Suprapubic skin (tissue), 4 donors: ENCODE measurements around the gene ASPN. TPM values are rescaled to one million over a fixed set of nuclear protein-coding genes. Genes with fewer than 3 reads are reported as not detected.

ENCODE experiments used
- DNase-seq, 2 donors: peaks; one replicate each; pipeline ENCODE4 v3.0.0-alpha.2; 2019; ENCODE audit warnings: low spot score in 2 of 2
- H3K27ac ChIP-seq: fragments of 200-600 bp; sonication (generic); one replicate; pipeline ENCODE4 v1.5.1; 2019
- H3K27me3 ChIP-seq: fragments of 200-600 bp; sonication (generic); one replicate; pipeline ENCODE4 v1.5.1; 2019
- H3K36me3 ChIP-seq: fragments of 200-600 bp; sonication (generic); one replicate; pipeline ENCODE4 v1.5.1; 2019
- H3K4me1 ChIP-seq: fragments of 200-600 bp; sonication (generic); one replicate; pipeline ENCODE4 v1.5.1; 2019
- H3K4me3 ChIP-seq: fragments of 200-600 bp; sonication (generic); one replicate; pipeline ENCODE4 v1.5.1; 2019; ENCODE audit warnings: mild to moderate bottlenecking
- H3K9me3 ChIP-seq: fragments of 200-600 bp; sonication (generic); one replicate; pipeline ENCODE4 v1.5.1; 2019
- EP300 ChIP-seq: sonication (generic); formaldehyde crosslinking; IDR thresholded peaks from one replicate; pipeline ENCODE4 v1.6.1; 2017; ENCODE audit warnings: antibody characterized with exemption
- POLR2A ChIP-seq, 2 donors: fragments of 450-650 bp; IDR thresholded peaks; one replicate each; pipeline ENCODE4 v1.6.1; 2017; ENCODE audit warnings: antibody characterized with exemption in 2 of 2, mild to moderate bottlenecking in 2 of 2, moderate library complexity in 2 of 2
- POLR2AphosphoS5 ChIP-seq, 3 donors: sonication (generic); formaldehyde crosslinking; IDR thresholded peaks; one replicate each; pipeline ENCODE4 v1.6.1; 2017; ENCODE audit warnings: antibody characterized with exemption in 3 of 3
- WGBS: methylation state at CpG from one replicate; pipeline ENCODE4 v1.1.5; 2018; 5-methylcytosine and 5-hydroxymethylcytosine counted together
- total RNA-seq, 4 donors: library from RNA; depleted of rRNA; stranded (reverse); fragments of >200 nt; gene quantifications; one replicate each; pipeline ENCODE4 v1.1.0, GENCODE V29; 2016
- TF ChIP-seq, protein P1 (sequence below), 2 donors: fragments of 200-600 bp in 1 of 2; fragments of 450-650 bp in 1 of 2; sonication (generic) in 1 of 2; IDR thresholded peaks; one replicate each; pipeline ENCODE4 v1.5.1; 2016 to 2019; ENCODE audit warnings: antibody characterized with exemption in 2 of 2, mild to moderate bottlenecking in 1 of 2, moderate library complexity in 1 of 2

The ASPN gene
- total RNA-seq, 4 donors from 2014 or later, result 2.8 to 13.3 (median 5.3) TPM

DNA sequence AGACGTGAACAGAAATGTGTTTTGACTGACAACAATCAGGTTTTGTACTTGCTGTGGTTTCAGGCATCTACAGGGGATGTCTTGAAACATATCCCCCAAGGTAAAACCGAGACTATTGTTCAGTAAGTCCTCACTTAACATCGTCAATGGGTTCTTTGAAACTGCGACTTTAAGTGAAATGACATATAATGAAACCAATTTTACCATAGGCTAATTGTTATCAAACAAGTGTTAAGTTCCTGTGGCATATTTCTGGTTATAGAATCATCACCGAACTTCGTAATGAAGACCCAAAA lies 41.6 kb downstream of the ASPN start:
- H3K27ac ChIP-seq, result no peak overlapping the region
- no peak for DNase-seq
- TF ChIP-seq, protein P1, sequence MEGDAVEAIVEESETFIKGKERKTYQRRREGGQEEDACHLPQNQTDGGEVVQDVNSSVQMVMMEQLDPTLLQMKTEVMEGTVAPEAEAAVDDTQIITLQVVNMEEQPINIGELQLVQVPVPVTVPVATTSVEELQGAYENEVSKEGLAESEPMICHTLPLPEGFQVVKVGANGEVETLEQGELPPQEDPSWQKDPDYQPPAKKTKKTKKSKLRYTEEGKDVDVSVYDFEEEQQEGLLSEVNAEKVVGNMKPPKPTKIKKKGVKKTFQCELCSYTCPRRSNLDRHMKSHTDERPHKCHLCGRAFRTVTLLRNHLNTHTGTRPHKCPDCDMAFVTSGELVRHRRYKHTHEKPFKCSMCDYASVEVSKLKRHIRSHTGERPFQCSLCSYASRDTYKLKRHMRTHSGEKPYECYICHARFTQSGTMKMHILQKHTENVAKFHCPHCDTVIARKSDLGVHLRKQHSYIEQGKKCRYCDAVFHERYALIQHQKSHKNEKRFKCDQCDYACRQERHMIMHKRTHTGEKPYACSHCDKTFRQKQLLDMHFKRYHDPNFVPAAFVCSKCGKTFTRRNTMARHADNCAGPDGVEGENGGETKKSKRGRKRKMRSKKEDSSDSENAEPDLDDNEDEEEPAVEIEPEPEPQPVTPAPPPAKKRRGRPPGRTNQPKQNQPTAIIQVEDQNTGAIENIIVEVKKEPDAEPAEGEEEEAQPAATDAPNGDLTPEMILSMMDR (IDR thresholded peaks at IDR 0.05), result no peak
- no peak for TF ChIP-seq POLR2A (IDR thresholded peaks at IDR 0.05)
- H3K36me3 ChIP-seq, result no peaks in the 10 kb centered on the region
- peaks cover 3% of the 10 kb centered on the region for H3K4me1 ChIP-seq
- H3K9me3 ChIP-seq, result no peaks in the 10 kb centered on the region
- 86% methylated on average over 6 of the region's 6 CpGs for WGBS
- no peak overlapping the region for H3K4me3 ChIP-seq
- H3K27me3 ChIP-seq, result no peaks in the 10 kb centered on the region

DNA sequence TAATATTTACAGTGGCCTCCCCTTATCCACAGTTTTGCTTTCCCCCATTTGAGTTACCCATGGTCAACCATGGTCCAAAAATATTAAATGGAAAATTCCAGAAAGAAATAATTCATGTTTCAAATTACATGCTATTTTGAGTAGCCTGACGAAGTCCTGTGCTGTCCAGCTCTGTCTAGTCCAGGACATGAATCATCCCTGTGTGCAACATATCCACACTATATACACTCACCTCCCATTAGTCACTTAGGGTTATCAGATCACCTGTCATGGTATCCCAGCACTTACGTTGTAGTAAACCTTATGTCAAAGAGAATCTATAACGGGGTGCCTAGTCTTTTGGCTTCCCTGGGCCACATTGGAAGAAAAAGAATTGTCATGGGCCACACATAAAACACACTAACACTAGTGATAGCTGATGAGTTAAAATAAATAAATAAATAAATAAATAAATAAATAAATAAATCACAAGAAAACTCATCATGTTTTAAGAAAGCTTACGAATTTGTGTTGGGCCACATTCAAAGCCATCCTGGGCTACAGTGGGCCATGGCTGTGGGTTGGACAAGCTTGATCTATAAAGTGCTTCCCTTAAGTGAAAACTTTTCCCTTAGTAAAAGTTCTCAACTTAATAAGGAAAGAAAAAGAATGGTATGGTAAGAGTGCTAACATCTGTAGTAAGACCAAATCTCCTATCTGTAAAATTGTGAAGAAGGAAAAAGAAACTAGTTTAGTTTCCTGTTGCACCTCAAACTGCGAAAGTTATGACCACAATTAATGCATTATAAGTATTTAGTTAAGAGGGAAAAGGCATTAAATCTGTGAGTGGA lies 42.2 kb downstream of the ASPN start:
- H3K27me3 ChIP-seq, result no peaks in the 10 kb centered on the region
- no peak for TF ChIP-seq POLR2A (IDR thresholded peaks at IDR 0.05)
- TF ChIP-seq POLR2AphosphoS5 (IDR thresholded peaks at IDR 0.05), result no peak
- no peak for TF ChIP-seq EP300
- TF ChIP-seq, protein P1 (IDR thresholded peaks at IDR 0.05), result no peak
- no peaks in the 10 kb centered on the region for H3K9me3 ChIP-seq
- H3K4me3 ChIP-seq, result no peak overlapping the region
- H3K36me3 ChIP-seq, result no peaks in the 10 kb centered on the region
- peaks cover 3% of the 10 kb centered on the region for H3K4me1 ChIP-seq
- WGBS, result 83% methylated on average over 5 of the region's 5 CpGs
- no peak overlapping the region for H3K27ac ChIP-seq
- no peak for DNase-seq

DNA sequence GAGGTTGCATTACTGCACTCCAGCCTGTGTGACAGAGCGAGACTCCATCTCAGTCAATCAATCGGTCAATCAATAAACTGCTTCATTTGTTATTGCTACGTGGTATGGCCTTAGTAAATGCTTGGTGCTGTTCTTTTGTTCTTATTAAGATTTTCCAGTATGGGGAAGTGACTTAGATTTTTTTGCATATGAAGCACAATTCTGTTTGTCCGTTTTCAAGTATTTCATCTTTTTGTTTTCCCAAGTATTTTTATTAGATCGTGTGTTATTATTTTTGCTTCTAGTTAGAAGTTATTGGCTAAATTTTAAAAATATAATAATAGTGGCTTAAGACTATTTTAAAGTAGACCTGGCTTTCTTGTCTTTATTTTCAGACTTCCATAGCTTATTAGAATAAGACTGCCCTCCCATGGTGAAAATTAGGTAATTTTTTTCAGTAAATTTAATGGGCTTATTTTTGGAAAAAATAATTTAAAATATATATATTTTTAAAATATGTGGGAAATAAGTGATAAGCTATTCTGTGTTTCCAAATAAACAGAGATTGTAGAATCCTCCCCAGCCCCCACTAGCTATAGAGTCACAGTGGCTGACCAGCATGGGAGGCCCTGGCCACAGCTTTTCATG lies 43.3 kb downstream of the ASPN start:
- TF ChIP-seq POLR2A (IDR thresholded peaks at IDR 0.05), result no peak
- TF ChIP-seq, protein P1 (IDR thresholded peaks at IDR 0.05), result no peak
- TF ChIP-seq POLR2AphosphoS5 (IDR thresholded peaks at IDR 0.05), result no peak
- no peak for TF ChIP-seq EP300
- H3K36me3 ChIP-seq, result no peaks in the 10 kb centered on the region
- H3K4me3 ChIP-seq, result no peak overlapping the region
- no peak overlapping the region for H3K27ac ChIP-seq
- no peak for DNase-seq
- H3K4me1 ChIP-seq, result no peaks in the 10 kb centered on the region
- H3K9me3 ChIP-seq, result no peaks in the 10 kb centered on the region
- 70% methylated on average over 5 of the region's 5 CpGs for WGBS
- no peaks in the 10 kb centered on the region for H3K27me3 ChIP-seq

DNA sequence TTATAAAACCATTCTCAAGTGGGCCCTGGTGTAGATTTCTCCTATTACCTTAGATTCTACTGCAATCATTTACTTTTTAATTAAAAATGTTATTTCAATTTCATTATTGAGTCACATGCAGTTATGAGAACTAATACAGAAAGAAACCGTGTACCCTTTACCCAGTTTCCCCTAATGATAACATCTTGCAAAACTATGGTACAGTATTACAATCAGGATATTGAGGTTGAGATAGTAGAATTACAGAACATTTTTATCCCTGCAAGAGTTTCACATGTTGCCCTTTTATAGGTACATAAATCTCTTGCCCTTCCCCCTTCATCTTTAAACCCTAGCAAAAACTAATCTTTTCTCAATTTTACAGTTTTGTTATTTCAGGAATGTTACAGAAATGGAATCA lies 47.0 kb downstream of the ASPN start:
- H3K27me3 ChIP-seq, result no peaks in the 10 kb centered on the region
- no peaks in the 10 kb centered on the region for H3K4me1 ChIP-seq
- H3K9me3 ChIP-seq, result no peaks in the 10 kb centered on the region
- H3K27ac ChIP-seq, result no peak overlapping the region
- no peak for DNase-seq
- WGBS, result 89% methylated on average over 1 of the region's 1 CpG
- H3K36me3 ChIP-seq, result no peaks in the 10 kb centered on the region
- no peak overlapping the region for H3K4me3 ChIP-seq
- TF ChIP-seq, protein P1 (IDR thresholded peaks at IDR 0.05), result no peak
- TF ChIP-seq POLR2AphosphoS5 (IDR thresholded peaks at IDR 0.05), result no peak
- no peak for TF ChIP-seq EP300
- TF ChIP-seq POLR2A (IDR thresholded peaks at IDR 0.05), result no peak

DNA sequence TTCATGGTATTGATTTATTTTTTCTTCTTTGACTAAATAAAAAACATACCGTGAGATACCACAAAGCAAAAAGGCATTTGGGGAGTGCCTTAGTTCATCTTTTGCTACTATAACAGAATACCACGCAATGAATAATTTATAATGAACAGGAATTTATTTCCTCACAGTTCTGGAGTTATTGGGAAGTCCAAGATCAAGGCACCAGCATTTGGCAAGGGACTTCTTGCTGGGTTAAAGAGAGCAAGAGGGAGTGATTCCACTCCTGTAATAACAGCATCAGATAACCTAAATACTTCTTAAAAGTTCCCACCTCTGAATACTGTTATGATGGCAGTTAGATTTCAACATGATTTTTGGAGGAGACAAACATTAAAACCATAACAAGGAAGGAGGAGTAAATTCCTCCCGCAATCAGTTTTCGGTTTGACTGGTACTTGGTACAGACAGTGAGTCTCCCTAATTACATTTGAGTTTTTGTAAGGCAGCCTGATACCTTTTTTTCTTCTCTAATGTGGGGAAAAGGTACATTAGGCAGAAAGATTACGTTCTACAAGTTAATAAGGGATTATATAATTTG lies 49.2 kb downstream of the ASPN start:
- TF ChIP-seq, protein P1 (IDR thresholded peaks at IDR 0.05), result no peak
- TF ChIP-seq EP300 (no peak), POLR2AphosphoS5 (IDR thresholded peaks at IDR 0.05) (no peak), POLR2A (IDR thresholded peaks at IDR 0.05) (no peak)
- Histone ChIP-seq H3K27me3 (no peaks in the 10 kb centered on the region), H3K4me3 (no peak overlapping the region), H3K4me1 (no peaks in the 10 kb centered on the region), H3K27ac (no peak overlapping the region), H3K36me3 (no peaks in the 10 kb centered on the region), H3K9me3 (no peaks in the 10 kb centered on the region)
- 77% methylated on average over 5 of the region's 5 CpGs for WGBS
- DNase-seq, result no peak
